K562 (cell line): ENCODE results near the gene CASKIN1. TPM values are rescaled to one million over a fixed set of nuclear protein-coding genes. Genes with fewer than 3 reads are reported as not detected.

Experiments used
- ATAC-seq: fragments of 200-7000 bp; cut with Tn5 transposase; 3 replicates; pipeline ENCODE4 v1.9.1; 2020; ENCODE audit warnings: moderate library complexity
- BruUV-seq: library from RNA; stranded (reverse); fragments of 400-500 nt; replicated peaks from 2 replicates; lab custom pipeline; 2021; lab: Mats Ljungman, UMichigan
- CTCF ChIA-PET: fragments of 300-600 bp; formaldehyde crosslinking; extraction: SDS; loops from one replicate; lab custom pipeline; 2021; ENCODE audit warnings: low intra/inter-chr PET ratio; lab: Yijun Ruan, JAX
- POLR2A ChIA-PET: fragments of 300-600, 350-650 bp; sonication (Branson Sonifier 250); formaldehyde crosslinking; extraction: SDS; loops from one replicate; lab custom pipeline; 2021; ENCODE audit warnings: antibody characterized with exemption, inconsistent platforms; lab: Yijun Ruan, JAX
- DNase-seq, 4 experiments: peaks; one replicate each; pipeline versions ENCODE4 v3.0.0 to v3.0.0-alpha.2; 2011 to 2018; ENCODE audit warnings: low spot score in 3 of 4, mixed read lengths in 3 of 4; ENCODE audit errors: extremely low read depth in 1 of 4
- FAIRE-seq: peaks from 2 replicates; lab custom pipeline; 2011; peaks lifted over from hg19 to GRCh38; lab: Jason Lieb, UNC
- H2AFZ ChIP-seq: 2 replicates; pipeline ENCODE4 v1.6.0; 2011; ENCODE audit warnings: low read depth, low read length, control low read depth, inconsistent platforms
- H3K27ac ChIP-seq: fragments of 200-600 bp; 3 replicates; pipeline ENCODE4 v1.8.0; 2011; ENCODE audit warnings: low read depth, mild to moderate bottlenecking, control low read depth, inconsistent platforms, low read length, moderate library complexity, mixed read lengths; ENCODE audit errors: extremely low read depth
- H3K27me3 ChIP-seq, 2 experiments: fragments of 300-600 bp in 1 of 2; 2 replicates in 1 of 2; 3 replicates in 1 of 2; pipeline versions ENCODE4 v1.6.0 to v1.8.0; 2011; ENCODE audit warnings: inconsistent platforms in 2 of 2, low read length in 2 of 2, mild to moderate bottlenecking in 1 of 2, mixed read lengths in 1 of 2, moderate library complexity in 1 of 2; ENCODE audit not compliant: control insufficient read depth in 2 of 2, insufficient read depth in 2 of 2
- H3K36me3 ChIP-seq: fragments of 300-600 bp; 3 replicates; pipeline ENCODE4 v1.8.0; 2011; ENCODE audit warnings: mild to moderate bottlenecking, low read length, inconsistent platforms; ENCODE audit not compliant: control insufficient read depth, insufficient read depth
- H3K4me1 ChIP-seq, 2 experiments: fragments of 200-600 bp in 1 of 2; replicated peaks in 1 of 2; 2 replicates in 1 of 2; 3 replicates in 1 of 2; pipeline versions ENCODE4 v1.5.1 to v1.8.0; 2011; ENCODE audit warnings: inconsistent platforms in 2 of 2, low read length in 2 of 2, mild to moderate bottlenecking in 1 of 2, mixed read lengths in 1 of 2, moderate library complexity in 1 of 2; ENCODE audit not compliant: control insufficient read depth in 2 of 2, insufficient read depth in 2 of 2
- H3K4me2 ChIP-seq: 2 replicates; pipeline ENCODE4 v1.6.1; 2011; ENCODE audit warnings: low read length, control low read depth, inconsistent platforms, mixed read lengths; ENCODE audit not compliant: insufficient read depth
- H3K4me3 ChIP-seq: fragments of 200-600 bp; sonication (generic), shearing (Covaris generic); 2 replicates; pipeline ENCODE4 v1.5.1; 2016; ENCODE audit warnings: control low read depth, inconsistent platforms
- H3K79me2 ChIP-seq: fragments of 200-600 bp; 3 replicates; pipeline ENCODE4 v1.8.0; 2011; ENCODE audit warnings: low read length, inconsistent platforms; ENCODE audit not compliant: control insufficient read depth, insufficient read depth
- H3K9ac ChIP-seq, 2 experiments: 2 replicates each; pipeline versions ENCODE4 v1.6.0 to v1.6.1; 2011; ENCODE audit warnings: low read depth in 2 of 2, low read length in 2 of 2, control low read depth in 1 of 2, inconsistent platforms in 1 of 2, mild to moderate bottlenecking in 1 of 2, mixed read lengths in 1 of 2; ENCODE audit not compliant: insufficient read depth in 1 of 2
- H3K9me1 ChIP-seq: one replicate; pipeline ENCODE4 v1.6.0; 2011; ENCODE audit warnings: inconsistent platforms, mild to moderate bottlenecking, low read length, moderate library complexity; ENCODE audit not compliant: control insufficient read depth, insufficient read depth
- H3K9me3 ChIP-seq: replicated peaks from 2 replicates; pipeline ENCODE4 v1.5.1; 2011; ENCODE audit warnings: low read depth, low read length, inconsistent platforms; ENCODE audit not compliant: control insufficient read depth, insufficient read depth
- H4K20me1 ChIP-seq: replicated peaks from 2 replicates; pipeline ENCODE4 v1.6.1; 2011; ENCODE audit warnings: low read length, inconsistent platforms, mixed read lengths; ENCODE audit not compliant: control insufficient read depth, insufficient read depth
- AFF1 ChIP-seq, 2 experiments: fragments of 450-650 bp; IDR thresholded peaks; 2 replicates each; pipeline ENCODE4 v1.6.1; 2018; ENCODE audit warnings: mild to moderate bottlenecking in 2 of 2, low read depth in 1 of 2; ENCODE audit not compliant: partially characterized antibody in 2 of 2
- KLF1 ChIP-seq: fragments of 450-650 bp; IDR thresholded peaks from 2 replicates; pipeline ENCODE4 v1.6.1; 2016; ENCODE audit warnings: missing genetic modification characterization, missing compliant biosample characterization
- NUFIP1 ChIP-seq: fragments of 450-650 bp; IDR thresholded peaks from 2 replicates; pipeline ENCODE4 v1.6.1; 2018; ENCODE audit not compliant: partially characterized antibody
- RBBP5 ChIP-seq: fragments of 200-600 bp; sonication (generic); IDR thresholded peaks from 2 replicates; pipeline ENCODE4 v1.6.1; 2012; ENCODE audit warnings: borderline replicate concordance, mild to moderate bottlenecking, low read length, control low read depth, inconsistent platforms; ENCODE audit not compliant: insufficient read depth, poor library complexity, severe bottlenecking
- RBFOX2 ChIP-seq: fragments of 200-400 bp; formaldehyde crosslinking; IDR thresholded peaks from 2 replicates; pipeline ENCODE4 v1.6.1; 2017; ENCODE audit warnings: low read depth, mild to moderate bottlenecking, low read length, moderate library complexity
- SMARCB1 ChIP-seq: IDR thresholded peaks from 2 replicates; pipeline ENCODE4 v1.6.1; 2011; ENCODE audit warnings: improper control_type of control experiment, low read depth; ENCODE audit not compliant: insufficient read length
- UBTF ChIP-seq, 2 experiments: IDR thresholded peaks; 2 replicates each; pipeline ENCODE4 v1.6.1; 2012; ENCODE audit warnings: improper control_type of control experiment in 2 of 2, low read depth in 2 of 2, low read length in 2 of 2, borderline replicate concordance in 1 of 2
- WGBS: fragments of 100-300 bp; shearing (Covaris generic); methylation state at CpG from one replicate; pipeline ENCODE4 v1.1.6; 2016; ENCODE audit warnings: low coverage, mixed read lengths; ENCODE audit not compliant: insufficient coverage; ENCODE audit errors: missing lambda C conversion rate; 5-methylcytosine and 5-hydroxymethylcytosine counted together
- in situ Hi-C: fragments of 300-500 bp; cut with MboI; formaldehyde crosslinking; loops from 4 replicates; pipeline ENCODE4 v1.15.0; 2018; ENCODE audit warnings: inconsistent platforms, mixed read lengths
- intact Hi-C: fragments of 100-400 bp; cut with micrococcal nuclease; formaldehyde crosslinking; loops from 2 replicates; pipeline ENCODE4 v1.14.2; 2022
- polyA plus RNA-seq, 8 experiments: library from polyadenylated mRNA; depleted of rRNA in 4 of 8; stranded (reverse) in 5 of 8; unstranded in 3 of 8; fragments of >200 nt; fragmentation: Nextera tagmentation in 2 of 8; fragmentation: Illumina TruSeq in 1 of 8; extraction: Ambion mirVana in 2 of 8; extraction: Trizol in 1 of 8; gene quantifications; 2 replicates each; pipeline versions ENCODE4 v1.2.1 to v1.2.3, GENCODE V29; 2011 to 2014; ENCODE audit warnings: inconsistent platforms in 1 of 8, missing spikeins in 1 of 8
- total RNA-seq, 7 experiments: library from RNA; depleted of rRNA in 6 of 7; stranded (reverse); fragments of >200 nt in 6 of 7; fragmentation: Illumina TruSeq in 2 of 7; extraction: Trizol in 2 of 7; gene quantifications; 2 replicates each; pipeline versions ENCODE4 v1.2.1 to v1.2.3, GENCODE V29; 2011 to 2021; ENCODE audit warnings: low replicate concordance in 1 of 7

Gene CASKIN1
- total and polyA plus RNA-seq, 9 of the 15 experiments (the other 6 are each of a cell fraction or from before 2014, with no cell fraction given): 0.15 to 4.5 (median 1.5) TPM; not detected in 2

- FAIRE-seq (no peak), ATAC-seq (no peak), DNase-seq (no peak)
- ChIA-PET CTCF (no interaction called here), POLR2A (interaction anchor here (1.4 to 3.5 kb wide), 2 partner anchors 13 to 19 kb away, joined by 3 to 12 read pairs; partner anchors contain the start of gene PGP)
- Histone ChIP-seq H3K9me1 (no peaks in the 10 kb centered on the region), H3K79me2 (peaks cover 53% of the 10 kb centered on the region), H3K9ac (peak overlapping the region in 1 of 2 experiments; percentile 40; a peak in 1 of 4 replicates), H3K4me1 (peaks cover 6 to 61% of the 10 kb centered on the region in 2 experiments; a peak in 3 of 5 replicates), H3K27me3 (no peaks in the 10 kb centered on the region), H3K9me3 (no peaks in the 10 kb centered on the region), H3K4me3 (no peak overlapping the region), H3K36me3 (peaks cover 81% of the 10 kb centered on the region; the same call in 1 of the 3 replicates), H4K20me1 (peaks cover 11% of the 10 kb centered on the region), H3K27ac (no peak overlapping the region), H3K4me2 (no peak overlapping the region), H2AFZ (no peak overlapping the region)
- no peak for TF ChIP-seq RBBP5
- TF ChIP-seq KLF1 (tag): no peak
- no peak for TF ChIP-seq UBTF (IDR thresholded peaks at IDR 0.05; ENCODE audit: borderline replicate concordance in 1 of 2, low read depth in 2 of 2, low read length in 2 of 2)
- TF ChIP-seq RBFOX2: peak; percentile 56
- no peak for TF ChIP-seq NUFIP1
- TF ChIP-seq AFF1 (IDR thresholded peaks at IDR 0.05; ENCODE audit: low read depth in 1 of 2, partially characterized antibody in 2 of 2): no peak
- TF ChIP-seq SMARCB1: no peak
- in situ Hi-C loops: no loop called here
- intact Hi-C loops: no loop called here
- whole genome bisulfite sequencing: 89% methylated on average over 17 of the region's 25 CpGs
- no TSS peak for BruUV-seq
Observed at GRCh38 chr16:2228161-2228824, 31.9 kb upstream of the CASKIN1 start.
